Activated T-cell treated with anti-CD3 and anti-CD28 coated beads for 48 hours (primary cell): ENCODE results near the gene ABCA7.

ENCODE experiments used
- DNase-seq: peaks from one replicate; pipeline ENCODE4 v3.0.0-alpha.2; 2020; ENCODE audit warnings: low read depth

The ABCA7 gene

GRCh38 chr19:1004204-1004802 lies 35.6 kb upstream of the ABCA7 start:
- DNase-seq, result no peak

- no peak for DNase-seq
Observed at GRCh38 chr19:1004803-1005664, 34.9 kb upstream of the ABCA7 start.

- no peak for DNase-seq
Observed at GRCh38 chr19:1006711-1007398, 33.1 kb upstream of the ABCA7 start.

- DNase-seq, result no peak
Observed at GRCh38 chr19:1007399-1008251, 32.3 kb upstream of the ABCA7 start.

- DNase-seq, result no peak
Observed at GRCh38 chr19:1008268-1009040, 31.5 kb upstream of the ABCA7 start.

- no peak for DNase-seq
Observed at GRCh38 chr19:1009041-1009980, 30.6 kb upstream of the ABCA7 start.

GRCh38 chr19:1009981-1010538 lies 29.8 kb upstream of the ABCA7 start:
- no peak for DNase-seq

- no peak for DNase-seq
Observed at GRCh38 chr19:1010586-1011510, 29.1 kb upstream of the ABCA7 start.

GRCh38 chr19:1011831-1012333 lies 28.0 kb upstream of the ABCA7 start:
- no peak for DNase-seq

GRCh38 chr19:1012334-1012733 lies 27.6 kb upstream of the ABCA7 start:
- no peak for DNase-seq

- DNase-seq, result no peak
Observed at GRCh38 chr19:1013218-1013617, 26.7 kb upstream of the ABCA7 start.

- no peak for DNase-seq
Observed at GRCh38 chr19:1014161-1015060, 25.5 kb upstream of the ABCA7 start.

- no peak for DNase-seq
Observed at GRCh38 chr19:1015061-1015781, 24.7 kb upstream of the ABCA7 start.

- DNase-seq, result no peak
Observed at GRCh38 chr19:1015782-1016646, 23.9 kb upstream of the ABCA7 start.

GRCh38 chr19:1016647-1017114 lies 23.2 kb upstream of the ABCA7 start:
- no peak for DNase-seq
